ENCODE results near the gene OTUD4.
"Not testable (repeated sequence)": the region's sequence is repeated elsewhere in the genome, so short reads cannot be mapped to it uniquely, and the experiment has no call there.

OTUD4 gene

DNA sequence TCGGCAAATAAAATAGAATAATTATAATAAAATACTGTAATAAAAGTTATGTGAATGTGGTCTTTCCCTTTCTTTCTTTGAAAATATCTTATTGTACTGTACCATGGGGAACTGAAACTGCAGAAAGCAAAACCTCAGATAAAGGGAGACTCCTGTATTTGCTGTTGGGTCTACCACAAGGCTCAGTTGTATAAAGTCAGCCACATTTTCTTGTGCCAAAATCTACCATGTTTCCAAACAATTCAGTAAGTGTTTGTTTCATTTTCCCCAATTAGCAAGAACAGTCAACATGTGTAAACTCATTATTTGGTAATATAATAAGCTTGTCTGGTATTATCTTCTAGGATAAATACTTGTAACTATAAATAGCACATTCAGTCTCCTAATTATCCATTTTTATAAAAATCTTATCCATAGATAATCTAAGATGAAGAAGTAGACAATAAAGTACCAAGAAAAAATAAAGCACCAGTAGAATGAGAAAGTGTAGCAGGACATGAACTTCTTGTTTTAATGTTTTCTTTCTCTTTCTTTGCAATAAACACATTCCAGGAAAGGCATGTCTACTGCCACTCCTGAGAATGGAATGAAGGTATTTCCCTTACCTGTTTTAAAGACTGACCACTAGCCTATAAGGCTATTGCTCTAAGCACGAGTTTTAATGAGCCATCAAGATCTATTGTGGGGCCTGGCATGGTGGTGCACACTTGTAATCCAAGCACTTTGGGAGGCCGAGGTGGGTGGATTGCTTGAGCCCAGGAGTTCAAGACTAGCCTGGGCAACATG is 15.0 kb upstream of the OTUD4 start:
- H3K9me3 ChIP-seq (ENCODE audit: control insufficient read depth, insufficient read depth, low read length): no peaks in the 10 kb centered on the region
- H3K9ac ChIP-seq (ENCODE audit: low read depth, low read length): no peak overlapping the region
- no peaks in the 10 kb centered on the region for H3K4me1 ChIP-seq (ENCODE audit: insufficient read depth, low read length)
- H3K36me3 ChIP-seq (ENCODE audit: insufficient read depth, low read length): no peaks in the 10 kb centered on the region

DNA sequence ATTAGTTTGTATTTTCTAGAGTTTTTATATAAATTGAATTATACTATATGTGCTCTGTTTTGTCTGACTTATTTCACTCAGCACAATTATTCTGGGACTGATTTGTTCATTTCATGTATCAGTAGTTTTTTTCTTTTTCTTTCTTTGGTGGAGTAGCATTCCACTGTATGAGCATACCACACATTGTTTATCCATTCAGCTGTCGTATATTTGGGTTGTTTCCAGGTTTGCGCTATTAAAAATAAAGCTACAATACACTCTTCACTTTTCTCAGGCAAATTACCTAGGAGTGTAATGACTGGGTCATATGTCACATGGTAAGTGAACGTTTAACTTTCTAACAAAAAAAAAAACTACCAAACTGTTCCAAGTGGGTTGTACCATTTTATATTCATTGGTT is 9.6 kb upstream of the OTUD4 start:
- Histone ChIP-seq H3K9ac (ENCODE audit: low read depth, low read length) (no peak overlapping the region), H3K4me1 (ENCODE audit: insufficient read depth, low read length) (no peaks in the 10 kb centered on the region), H3K36me3 (ENCODE audit: insufficient read depth, low read length) (no peaks in the 10 kb centered on the region), H3K9me3 (ENCODE audit: control insufficient read depth, insufficient read depth, low read length) (no peaks in the 10 kb centered on the region)

DNA sequence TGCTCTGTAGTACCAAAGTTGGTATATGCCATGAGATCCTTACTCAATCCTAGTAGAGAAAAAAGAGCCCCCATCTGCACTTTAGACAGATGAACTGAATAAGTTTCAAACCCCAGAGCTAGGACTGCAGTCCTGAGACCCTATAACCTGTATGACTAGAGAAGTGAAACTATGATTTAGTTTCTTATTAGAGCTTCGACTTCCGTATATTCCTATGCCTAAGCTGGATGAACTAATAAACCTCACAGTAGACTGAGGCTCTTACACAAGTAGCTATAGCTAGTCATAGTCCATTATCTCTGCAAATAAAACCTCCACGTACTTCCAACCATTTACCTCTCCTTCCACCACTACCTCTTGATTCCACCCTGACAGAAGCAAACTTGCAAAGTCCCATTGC is 6.3 kb upstream of the OTUD4 start:
- Histone ChIP-seq H3K36me3 (ENCODE audit: insufficient read depth, low read length) (no peaks in the 10 kb centered on the region), H3K9ac (ENCODE audit: low read depth, low read length) (no peak overlapping the region), H3K4me1 (ENCODE audit: insufficient read depth, low read length) (no peaks in the 10 kb centered on the region), H3K9me3 (ENCODE audit: control insufficient read depth, insufficient read depth, low read length) (no peaks in the 10 kb centered on the region)

DNA sequence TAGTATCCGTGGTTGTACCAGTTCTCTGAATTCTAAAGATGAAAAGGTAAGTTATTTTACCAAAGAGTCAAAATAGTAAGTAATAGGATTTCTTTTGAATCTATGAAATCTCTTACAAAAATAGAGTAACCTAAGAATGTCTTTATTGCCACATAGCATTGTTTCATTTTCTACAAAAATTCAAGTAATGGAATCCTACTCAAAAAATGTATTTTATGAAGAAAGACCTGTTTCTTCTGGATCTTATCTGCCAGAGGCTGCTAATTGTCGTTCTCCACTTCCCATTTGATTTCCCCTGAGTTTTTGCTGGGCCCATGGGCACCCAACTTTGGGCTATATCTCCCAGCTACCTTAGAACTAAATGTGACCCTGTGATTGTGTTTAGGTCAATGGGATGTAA is 3.2 kb upstream of the OTUD4 start:
- Histone ChIP-seq H3K36me3 (ENCODE audit: insufficient read depth, low read length) (no peaks in the 10 kb centered on the region), H3K4me1 (ENCODE audit: insufficient read depth, low read length) (no peaks in the 10 kb centered on the region), H3K9me3 (ENCODE audit: control insufficient read depth, insufficient read depth, low read length) (no peaks in the 10 kb centered on the region; the same call in 1 of the 2 replicates), H3K9ac (ENCODE audit: low read depth, low read length) (no peak overlapping the region)

- Histone ChIP-seq H3K36me3 (ENCODE audit: insufficient read depth, low read length) (no peaks in the 10 kb centered on the region), H3K9me3 (ENCODE audit: control insufficient read depth, insufficient read depth, low read length) (no peaks in the 10 kb centered on the region; the same call in 1 of the 2 replicates), H3K4me1 (ENCODE audit: insufficient read depth, low read length) (0 out of 2 replicates have a peak, but pooled peaks cover 2% of the 10 kb centered on the region), H3K9ac (ENCODE audit: low read depth, low read length) (no peak overlapping the region)
Measured at GRCh38 chr4:145183023-145183422, 2.6 kb upstream of the OTUD4 start.

DNA sequence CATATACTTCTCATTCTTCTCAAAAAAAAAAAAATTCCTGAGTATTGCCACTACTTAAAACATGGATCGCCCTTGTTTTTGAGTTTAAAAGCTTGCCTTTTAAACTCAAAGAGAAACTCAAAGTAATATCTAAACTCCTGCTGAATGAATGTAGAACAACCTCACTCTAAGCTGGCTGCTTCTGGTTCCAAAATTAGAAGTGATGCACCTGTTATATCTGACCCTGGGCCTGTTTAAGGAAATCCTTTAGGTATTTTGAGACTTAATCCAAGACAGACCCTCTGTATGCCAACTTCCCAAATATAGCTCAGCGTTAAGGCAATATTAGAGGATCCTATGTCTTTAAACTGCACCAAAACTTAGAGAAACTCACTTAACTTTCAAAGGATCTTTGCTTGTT is 1.8 kb upstream of the OTUD4 start:
- Histone ChIP-seq H3K9ac (ENCODE audit: low read depth, low read length) (no peak overlapping the region), H3K4me1 (ENCODE audit: insufficient read depth, low read length) (peaks cover 10% of the 10 kb centered on the region; the same call in 1 of the 2 replicates), H3K9me3 (ENCODE audit: control insufficient read depth, insufficient read depth, low read length) (no peaks in the 10 kb centered on the region; the same call in 1 of the 2 replicates), H3K36me3 (ENCODE audit: insufficient read depth, low read length) (no peaks in the 10 kb centered on the region)

DNA sequence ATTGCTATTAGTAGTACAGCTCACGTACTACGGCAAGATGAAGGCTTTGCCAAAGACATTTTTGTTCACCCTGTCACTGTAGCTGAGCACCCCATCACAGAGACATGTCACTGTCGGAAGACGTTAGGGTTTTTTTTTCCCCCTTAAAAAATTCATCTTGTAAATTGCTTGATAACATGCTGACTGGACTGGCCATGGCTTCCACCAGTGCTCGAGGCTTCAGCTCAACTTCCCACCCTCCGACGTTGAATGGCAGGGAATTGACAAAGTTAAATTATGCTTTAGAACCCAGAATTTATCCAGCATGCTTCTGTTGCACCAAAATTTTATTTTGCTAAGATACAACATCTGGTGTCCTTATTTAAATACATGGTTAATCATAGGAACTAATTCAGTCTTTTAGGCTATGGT is 707 bp upstream of the OTUD4 start:
- Histone ChIP-seq H3K4me1 (ENCODE audit: insufficient read depth, low read length) (peaks cover 12% of the 10 kb centered on the region; the same call in 1 of the 2 replicates), H3K9ac (ENCODE audit: low read depth, low read length) (peak overlapping the region; percentile 75), H3K36me3 (ENCODE audit: insufficient read depth, low read length) (no peaks in the 10 kb centered on the region), H3K9me3 (ENCODE audit: control insufficient read depth, insufficient read depth, low read length) (no peaks in the 10 kb centered on the region; the same call in 1 of the 2 replicates)

DNA sequence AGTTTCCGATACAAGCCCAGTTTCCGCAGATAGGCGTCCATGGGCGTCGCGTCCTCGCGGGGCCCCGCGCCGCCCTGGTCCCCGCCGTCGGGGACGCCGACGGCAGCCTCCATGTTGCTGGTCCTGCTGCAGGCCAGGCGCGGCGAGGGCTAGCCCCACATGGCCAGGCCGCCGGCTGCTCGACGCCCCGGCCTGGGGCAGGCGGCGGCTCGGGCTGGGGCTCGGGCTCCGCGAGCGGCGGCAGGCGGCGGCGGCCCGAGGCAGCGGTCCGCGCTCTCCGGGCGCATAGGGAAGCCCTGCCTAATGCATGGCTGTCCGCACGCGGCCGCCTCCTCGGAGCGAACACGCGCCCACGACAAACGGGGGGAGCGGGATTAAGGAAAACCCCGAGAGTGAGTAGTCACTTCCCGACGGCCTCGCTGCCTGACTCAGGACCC is 510 bp downstream of the OTUD4 start:
- H3K9ac ChIP-seq (ENCODE audit: low read depth, low read length): peak overlapping the region; percentile 75
- H3K9me3 ChIP-seq (ENCODE audit: control insufficient read depth, insufficient read depth, low read length): not testable (repeated sequence)

GRCh38 chr4:145179281-145179860 is 1.0 kb downstream of the OTUD4 start:
- no peaks in the 10 kb centered on the region; the same call in 1 of the 2 replicates for H3K36me3 ChIP-seq (ENCODE audit: insufficient read depth, low read length)
- H3K9ac ChIP-seq (ENCODE audit: low read depth, low read length): peak overlapping the region; percentile 75
- no peaks in the 10 kb centered on the region; the same call in 1 of the 2 replicates for H3K9me3 ChIP-seq (ENCODE audit: control insufficient read depth, insufficient read depth, low read length)
- H3K4me1 ChIP-seq (ENCODE audit: insufficient read depth, low read length): peaks cover 12% of the 10 kb centered on the region; the same call in 1 of the 2 replicates

More for the DNA sequence above, 510 bp downstream of the OTUD4 start:
- peaks cover 12% of the 10 kb centered on the region; the same call in 1 of the 2 replicates for H3K4me1 ChIP-seq (ENCODE audit: insufficient read depth, low read length)
- not testable (repeated sequence) for H3K36me3 ChIP-seq (ENCODE audit: insufficient read depth, low read length)

GRCh38 chr4:145178740-145179280 is 1.6 kb downstream of the OTUD4 start:
- peaks cover 12% of the 10 kb centered on the region; the same call in 1 of the 2 replicates for H3K4me1 ChIP-seq (ENCODE audit: insufficient read depth, low read length)
- peak overlapping the region; percentile 75 for H3K9ac ChIP-seq (ENCODE audit: low read depth, low read length)
- no peaks in the 10 kb centered on the region; the same call in 1 of the 2 replicates for H3K9me3 ChIP-seq (ENCODE audit: control insufficient read depth, insufficient read depth, low read length)
- H3K36me3 ChIP-seq (ENCODE audit: insufficient read depth, low read length): no peaks in the 10 kb centered on the region; the same call in 1 of the 2 replicates

GRCh38 chr4:145177906-145178538 is 2.4 kb downstream of the OTUD4 start:
- Histone ChIP-seq H3K9ac (ENCODE audit: low read depth, low read length) (peak overlapping the region; percentile 75; the same call in 1 of the 2 replicates), H3K9me3 (ENCODE audit: control insufficient read depth, insufficient read depth, low read length) (no peaks in the 10 kb centered on the region; the same call in 1 of the 2 replicates), H3K36me3 (ENCODE audit: insufficient read depth, low read length) (no peaks in the 10 kb centered on the region; the same call in 1 of the 2 replicates), H3K4me1 (ENCODE audit: insufficient read depth, low read length) (peaks cover 12% of the 10 kb centered on the region; the same call in 1 of the 2 replicates)

GRCh38 chr4:145177511-145177905 is 2.9 kb downstream of the OTUD4 start:
- Histone ChIP-seq H3K4me1 (ENCODE audit: insufficient read depth, low read length) (peaks cover 12% of the 10 kb centered on the region; the same call in 1 of the 2 replicates), H3K9me3 (ENCODE audit: control insufficient read depth, insufficient read depth, low read length) (no peaks in the 10 kb centered on the region; the same call in 1 of the 2 replicates), H3K36me3 (ENCODE audit: insufficient read depth, low read length) (no peaks in the 10 kb centered on the region; the same call in 1 of the 2 replicates), H3K9ac (ENCODE audit: low read depth, low read length) (peak overlapping the region; percentile 75; the same call in 1 of the 2 replicates)

DNA sequence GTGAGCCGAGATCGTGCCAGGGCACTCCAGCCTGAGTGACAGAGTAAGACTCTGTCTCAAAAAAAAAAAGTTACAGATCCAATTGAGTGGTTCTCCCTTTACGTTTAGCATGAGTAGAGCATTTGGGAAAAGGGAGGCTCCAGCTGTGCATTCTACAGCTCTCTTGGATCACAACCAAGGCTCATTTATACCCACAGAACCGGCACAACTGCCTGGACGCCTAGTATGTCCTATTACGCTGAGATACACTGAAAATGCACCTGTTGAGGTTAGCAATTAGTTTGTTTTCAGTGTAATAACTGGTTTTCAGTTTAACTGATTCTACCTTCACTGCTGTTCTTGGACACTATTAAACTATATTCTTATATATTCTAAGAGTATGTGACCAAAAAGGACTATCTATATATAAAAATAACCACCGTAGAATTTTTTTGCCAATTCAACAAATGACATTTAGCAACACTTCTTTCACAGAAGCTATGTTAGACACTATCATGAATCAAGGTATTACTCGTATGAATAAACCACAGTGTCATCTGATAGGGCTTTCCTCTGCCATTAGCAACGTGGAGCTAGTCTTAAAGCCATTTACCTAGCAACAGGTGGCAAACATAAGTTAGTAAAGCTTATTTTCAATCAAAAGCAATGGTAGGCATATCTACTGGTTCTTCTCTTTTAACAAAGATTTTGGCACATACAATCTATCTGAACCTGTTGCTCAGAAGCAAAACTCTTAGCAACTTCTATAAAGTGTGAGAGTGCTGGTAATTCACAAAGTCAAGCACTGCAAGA is 3.6 kb downstream of the OTUD4 start:
- Histone ChIP-seq H3K4me1 (ENCODE audit: insufficient read depth, low read length) (peaks cover 12% of the 10 kb centered on the region; the same call in 1 of the 2 replicates), H3K9me3 (ENCODE audit: control insufficient read depth, insufficient read depth, low read length) (no peaks in the 10 kb centered on the region; the same call in 1 of the 2 replicates), H3K9ac (ENCODE audit: low read depth, low read length) (no peak overlapping the region), H3K36me3 (ENCODE audit: insufficient read depth, low read length) (no peaks in the 10 kb centered on the region; the same call in 1 of the 2 replicates)

Data from ES-I3 (cell line).